ENCODE data around the gene ISLR.

Gene ISLR

DNA sequence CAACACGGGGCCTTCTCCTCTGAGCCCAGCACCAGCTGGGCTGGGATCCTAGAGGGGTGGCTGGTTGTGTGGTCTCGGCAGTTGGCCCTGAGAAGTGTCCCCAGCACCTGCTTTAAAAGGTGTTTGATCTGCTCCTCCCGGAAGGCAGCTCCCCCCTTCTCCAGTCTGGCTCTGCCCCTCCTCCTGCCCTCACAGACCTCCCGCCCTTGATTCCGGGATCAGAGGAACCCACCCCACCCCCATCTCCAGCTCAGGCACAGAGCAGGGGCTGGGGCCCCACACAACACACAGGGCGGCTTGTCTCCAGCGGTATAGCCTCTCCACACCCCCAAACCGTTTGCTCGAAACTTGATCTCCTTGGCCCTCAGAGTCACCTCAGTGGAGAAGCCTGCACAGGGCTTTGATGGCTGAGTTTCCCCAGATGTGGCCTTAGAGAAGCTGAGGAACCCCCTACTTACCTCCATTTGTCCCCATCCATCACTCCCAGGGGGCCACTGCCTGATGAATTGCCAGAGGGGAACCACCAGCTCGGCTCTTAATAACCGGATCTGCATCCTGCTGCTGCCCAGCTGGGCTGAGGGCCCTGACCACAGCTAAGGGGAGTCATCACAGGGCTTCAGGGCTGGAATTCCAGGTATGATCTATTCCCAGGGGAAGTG lies 35.5 kb downstream of the ISLR start:
- DNase-seq (ENCODE audit: low read depth) = no peak
- TF ChIP-seq CTCF (IDR thresholded peaks at IDR 0.05; ENCODE audit: control insufficient read depth, extremely low read depth, insufficient read depth) = no peak
- H3K4me3 ChIP-seq (ENCODE audit: low read depth, low read length) = no peak overlapping the region

DNA sequence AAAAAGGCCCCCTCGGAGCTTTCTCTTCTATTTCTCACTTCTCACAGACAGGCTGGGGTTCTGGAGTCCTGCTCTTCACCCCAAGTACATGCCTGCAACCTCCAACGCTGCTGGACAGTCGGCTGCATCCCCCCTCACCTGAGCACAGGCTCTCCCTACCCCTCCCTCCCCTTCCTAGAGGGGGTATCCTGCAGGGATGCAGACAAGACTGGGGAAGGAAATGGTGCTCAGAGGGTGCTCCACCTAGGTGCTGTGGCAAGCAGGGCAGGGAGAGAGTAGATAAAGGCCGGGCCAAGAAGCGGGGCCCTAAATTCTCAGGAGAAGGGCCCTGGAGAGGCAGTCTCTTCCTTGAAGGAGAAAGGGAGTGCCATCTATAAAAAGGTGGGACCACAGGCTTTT lies 36.0 kb downstream of the ISLR start:
- H3K4me3 ChIP-seq (ENCODE audit: low read depth, low read length) = no peak overlapping the region
- DNase-seq (ENCODE audit: low read depth) = no peak
- TF ChIP-seq CTCF (IDR thresholded peaks at IDR 0.05; ENCODE audit: control insufficient read depth, extremely low read depth, insufficient read depth) = no peak

DNA sequence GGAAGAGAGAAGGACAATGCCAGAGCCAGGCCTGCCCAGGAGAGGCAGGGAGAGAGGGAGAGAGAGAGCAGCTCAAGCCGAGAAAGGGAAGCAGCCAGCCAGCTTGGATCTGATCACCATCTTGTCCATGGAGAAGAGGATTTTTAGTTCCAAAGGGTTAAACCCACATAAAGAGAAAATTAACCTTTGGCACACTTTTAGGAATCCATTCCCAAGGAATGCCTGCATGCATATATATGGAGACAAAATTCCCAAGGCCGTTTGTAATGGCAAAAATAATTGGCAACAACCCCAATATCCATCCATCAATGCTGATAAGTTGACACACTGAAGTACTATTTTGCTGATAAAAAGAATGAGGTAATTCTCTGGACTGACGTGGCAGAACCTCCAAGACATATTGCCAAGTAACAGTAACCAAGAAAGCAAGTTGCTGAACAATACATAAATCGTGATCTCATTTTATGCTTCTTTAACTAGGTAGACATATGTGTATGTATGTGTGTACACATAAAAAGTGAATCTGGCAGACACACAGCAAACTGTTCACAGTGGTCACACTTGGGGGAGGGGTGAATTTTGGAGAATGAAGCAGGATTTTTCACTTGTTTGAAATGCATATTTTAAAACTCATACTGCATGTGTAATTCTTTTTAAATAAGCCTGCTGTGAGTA lies 36.6 kb downstream of the ISLR start:
- TF ChIP-seq CTCF (IDR thresholded peaks at IDR 0.05; ENCODE audit: control insufficient read depth, extremely low read depth, insufficient read depth) = no peak
- no peak overlapping the region for H3K4me3 ChIP-seq (ENCODE audit: low read depth, low read length)
- DNase-seq (ENCODE audit: low read depth) = no peak

GRCh38 chr15:74210729-74211128 lies 37.2 kb downstream of the ISLR start:
- no peak for DNase-seq (ENCODE audit: low read depth)
- TF ChIP-seq CTCF (IDR thresholded peaks at IDR 0.05; ENCODE audit: control insufficient read depth, extremely low read depth, insufficient read depth) = no peak
- no peak overlapping the region for H3K4me3 ChIP-seq (ENCODE audit: low read depth, low read length)

- no peak overlapping the region for H3K4me3 ChIP-seq (ENCODE audit: low read depth, low read length)
- TF ChIP-seq CTCF (IDR thresholded peaks at IDR 0.05; ENCODE audit: control insufficient read depth, extremely low read depth, insufficient read depth) = no peak
- DNase-seq (ENCODE audit: low read depth) = no peak
These were observed 38.1 kb downstream of the ISLR start for GRCh38 chr15:74211656-74212055.

DNA sequence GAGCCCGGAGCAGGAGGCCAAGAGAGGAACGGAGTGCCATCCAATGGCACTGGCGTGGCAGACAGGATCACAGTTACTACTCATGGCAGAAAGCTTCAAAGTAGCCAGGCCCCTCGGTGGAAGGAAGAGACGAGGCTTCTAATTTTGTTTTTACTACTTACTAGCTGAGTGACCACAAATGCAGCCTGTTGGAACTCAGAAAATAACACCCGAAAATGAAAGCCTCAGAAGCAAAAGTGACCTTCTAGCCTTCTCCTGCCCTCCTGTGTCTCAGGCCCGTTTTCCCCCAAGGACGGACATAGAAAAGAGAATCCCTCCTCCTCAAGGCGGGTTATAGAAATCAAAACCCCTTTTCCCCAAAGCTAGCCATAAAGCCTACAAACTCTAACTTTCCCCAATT lies 39.0 kb downstream of the ISLR start:
- DNase-seq (ENCODE audit: low read depth) = no peak
- TF ChIP-seq CTCF (IDR thresholded peaks at IDR 0.05; ENCODE audit: control insufficient read depth, extremely low read depth, insufficient read depth) = no peak
- no peak overlapping the region for H3K4me3 ChIP-seq (ENCODE audit: low read depth, low read length)

DNA sequence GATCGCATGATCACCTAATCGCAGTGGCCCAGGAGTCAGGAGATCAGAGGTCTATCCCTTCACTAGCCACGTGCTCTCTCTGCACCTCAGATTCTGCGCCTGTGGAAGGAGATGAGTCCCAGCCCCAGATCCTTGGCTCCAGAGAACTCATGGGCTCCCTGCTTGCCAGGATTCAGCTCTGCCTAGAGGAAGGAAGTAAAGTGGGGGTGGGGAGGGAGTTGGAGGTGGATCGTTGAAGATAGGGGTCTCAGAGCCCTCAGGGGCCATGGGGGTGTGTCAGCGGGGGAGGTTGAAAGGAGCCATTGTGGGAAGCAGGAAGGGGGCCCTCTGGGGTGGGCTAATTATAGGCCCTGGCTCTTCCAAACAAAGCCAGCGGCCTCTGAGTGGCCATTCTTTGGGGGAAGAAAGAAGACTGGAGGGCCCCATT lies 40.4 kb downstream of the ISLR start:
- DNase-seq (ENCODE audit: low read depth) = no peak
- no peak for TF ChIP-seq CTCF (IDR thresholded peaks at IDR 0.05; ENCODE audit: control insufficient read depth, extremely low read depth, insufficient read depth)
- no peak overlapping the region for H3K4me3 ChIP-seq (ENCODE audit: low read depth, low read length)
